D721Med (cell line): ENCODE measurements around the gene AGRP.

Experiments used
- DNase-seq: peaks from one replicate; pipeline ENCODE4 v3.0.0; 2011; ENCODE audit warnings: low spot score; ENCODE audit not compliant: insufficient read length
- FAIRE-seq: peaks from 2 replicates; lab custom pipeline; 2011; peaks lifted over from hg19 to GRCh38; lab: Jason Lieb, UNC
- TF ChIP-seq, protein P1 (sequence below): IDR thresholded peaks from 2 replicates; pipeline ENCODE4 v1.5.1; 2012; ENCODE audit warnings: mild to moderate bottlenecking, control low read depth; ENCODE audit not compliant: insufficient read depth; ENCODE audit errors: missing control alignments

Gene AGRP

GRCh38 chr16:67437513-67437912 lies 45.8 kb downstream of the AGRP start:
- no peak for FAIRE-seq
- TF ChIP-seq, protein P1, sequence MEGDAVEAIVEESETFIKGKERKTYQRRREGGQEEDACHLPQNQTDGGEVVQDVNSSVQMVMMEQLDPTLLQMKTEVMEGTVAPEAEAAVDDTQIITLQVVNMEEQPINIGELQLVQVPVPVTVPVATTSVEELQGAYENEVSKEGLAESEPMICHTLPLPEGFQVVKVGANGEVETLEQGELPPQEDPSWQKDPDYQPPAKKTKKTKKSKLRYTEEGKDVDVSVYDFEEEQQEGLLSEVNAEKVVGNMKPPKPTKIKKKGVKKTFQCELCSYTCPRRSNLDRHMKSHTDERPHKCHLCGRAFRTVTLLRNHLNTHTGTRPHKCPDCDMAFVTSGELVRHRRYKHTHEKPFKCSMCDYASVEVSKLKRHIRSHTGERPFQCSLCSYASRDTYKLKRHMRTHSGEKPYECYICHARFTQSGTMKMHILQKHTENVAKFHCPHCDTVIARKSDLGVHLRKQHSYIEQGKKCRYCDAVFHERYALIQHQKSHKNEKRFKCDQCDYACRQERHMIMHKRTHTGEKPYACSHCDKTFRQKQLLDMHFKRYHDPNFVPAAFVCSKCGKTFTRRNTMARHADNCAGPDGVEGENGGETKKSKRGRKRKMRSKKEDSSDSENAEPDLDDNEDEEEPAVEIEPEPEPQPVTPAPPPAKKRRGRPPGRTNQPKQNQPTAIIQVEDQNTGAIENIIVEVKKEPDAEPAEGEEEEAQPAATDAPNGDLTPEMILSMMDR = no peak
- no peak for DNase-seq

- DNase-seq = no peak
- TF ChIP-seq, protein P1 = no peak
- no peak for FAIRE-seq
These were observed 46.6 kb downstream of the AGRP start for GRCh38 chr16:67436640-67437193.

DNA sequence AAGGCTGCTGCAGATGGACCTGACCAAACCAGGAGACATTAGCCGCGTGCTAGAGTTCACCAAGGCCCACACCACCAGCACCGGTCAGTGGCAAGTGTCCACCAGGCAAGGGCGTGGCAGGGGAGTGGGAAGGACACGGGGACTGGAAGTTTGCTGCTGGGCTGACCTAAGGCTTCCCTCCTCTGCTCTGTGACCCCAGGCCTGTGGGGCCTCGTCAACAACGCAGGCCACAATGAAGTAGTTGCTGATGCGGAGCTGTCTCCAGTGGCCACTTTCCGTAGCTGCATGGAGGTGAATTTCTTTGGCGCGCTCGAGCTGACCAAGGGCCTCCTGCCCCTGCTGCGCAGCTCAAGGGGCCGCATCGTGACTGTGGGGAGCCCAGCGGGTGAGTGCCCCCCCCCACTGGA lies 47.6 kb downstream of the AGRP start:
- TF ChIP-seq, protein P1 = no peak
- no peak for DNase-seq
- no peak for FAIRE-seq

DNA sequence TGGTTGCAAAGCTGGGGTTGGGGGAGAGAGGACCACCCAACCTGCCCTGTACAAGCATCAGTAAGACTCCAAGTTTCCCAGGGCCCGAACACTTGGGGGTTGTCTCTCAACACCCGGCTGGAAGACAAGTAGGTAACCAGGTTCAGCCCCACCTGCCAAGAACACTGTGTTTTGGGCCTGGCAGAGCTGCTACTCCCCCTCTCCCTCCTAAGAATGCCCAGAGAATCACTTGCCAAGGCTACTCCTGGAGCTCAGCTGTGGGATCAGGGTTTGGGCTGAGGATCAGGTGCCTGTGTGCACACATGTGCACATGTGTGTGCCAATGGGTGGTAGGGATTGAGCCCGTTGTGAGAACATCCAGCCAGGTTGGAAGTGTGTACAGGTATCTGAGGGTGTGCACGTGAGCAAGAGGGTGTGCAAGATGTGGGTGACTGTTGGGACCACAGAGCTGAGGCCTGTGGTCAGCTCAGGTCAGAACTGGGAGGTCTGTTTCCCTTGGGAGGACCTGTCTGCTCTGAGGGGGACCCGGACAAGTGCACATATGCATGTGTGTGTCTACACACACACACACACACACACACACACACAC lies 50.1 kb downstream of the AGRP start:
- DNase-seq (no peak), FAIRE-seq (no peak)
- TF ChIP-seq, protein P1 = no peak
